NB4 (cell line): ENCODE results near the gene BSDC1.
A peak's percentile ranks its signal among the peaks of the same experiment; 100 is the strongest.

Experiments used
- DNase-seq: peaks from one replicate; pipeline ENCODE4 v3.0.0; 2010; ENCODE audit warnings: low read depth
- H3K4me3 ChIP-seq: one replicate; pipeline ENCODE4 v1.5.1; 2011; ENCODE audit warnings: mild to moderate bottlenecking, low read depth, low read length, moderate library complexity
- CTCF ChIP-seq: IDR thresholded peaks from one replicate; pipeline ENCODE4 v1.5.1; 2012; ENCODE audit warnings: low read depth, low read length
- MAX ChIP-seq: IDR thresholded peaks from 2 replicates; pipeline ENCODE4 v1.6.1; 2011; ENCODE audit warnings: low read depth, low read length
- MYC ChIP-seq: IDR thresholded peaks from 2 replicates; pipeline ENCODE4 v1.6.1; 2011; ENCODE audit warnings: low read depth, low read length
- POLR2A ChIP-seq: IDR thresholded peaks from 2 replicates; pipeline ENCODE4 v1.6.1; 2011; ENCODE audit warnings: mild to moderate bottlenecking; ENCODE audit not compliant: insufficient read length; ENCODE audit errors: extremely low read depth

BSDC1 gene

GRCh38 chr1:32406629-32407111, 12.4 kb upstream of the BSDC1 start:
- H3K4me3 ChIP-seq = no peak overlapping the region
- DNase-seq = no peak
- TF ChIP-seq MAX (no peak), CTCF (no peak), MYC (no peak), POLR2A (no peak)

GRCh38 chr1:32405672-32406467, 11.6 kb upstream of the BSDC1 start:
- no peak for DNase-seq
- no peak overlapping the region for H3K4me3 ChIP-seq
- TF ChIP-seq MAX (no peak), POLR2A (no peak), CTCF (no peak), MYC (no peak)

- TF ChIP-seq MAX (no peak), POLR2A (no peak), CTCF (no peak), MYC (no peak)
- H3K4me3 ChIP-seq = no peak overlapping the region
- no peak for DNase-seq
These were observed 10.7 kb upstream of the BSDC1 start for GRCh38 chr1:32404946-32405345.

GRCh38 chr1:32400876-32401631, 6.8 kb upstream of the BSDC1 start:
- peak; percentile 85 for TF ChIP-seq CTCF
- TF ChIP-seq MAX = no peak
- TF ChIP-seq MYC = no peak
- TF ChIP-seq POLR2A = no peak
- DNase-seq = peak; percentile 61
- no peak overlapping the region for H3K4me3 ChIP-seq

- no peak overlapping the region for H3K4me3 ChIP-seq
- TF ChIP-seq CTCF (no peak), MYC (no peak), POLR2A (no peak), MAX (no peak)
- DNase-seq = no peak
These were observed 5.6 kb upstream of the BSDC1 start for GRCh38 chr1:32399843-32400242.
